Activated T-helper 2 cell treated with anti-CD3 and anti-CD28 coated beads, Interferon-gamma antibody, Interleukin-2, Interleukin-4, amounts not matched to agents 10 μg/mL and 5 μg/mL and 100 μg/mL, durations not matched to agents 14 hours and 24 hours and 36 hours (primary cell): ENCODE measurements around the gene SLCO2B1. TPM values are rescaled to one million over a fixed set of nuclear protein-coding genes. Genes with fewer than 3 reads are reported as not detected.

Experiments
- DNase-seq: peaks from one replicate; pipeline ENCODE4 v3.0.0; 2021; ENCODE audit warnings: low spot score
- H3K27ac Mint-ChIP-seq: one replicate; pipeline ENCODE4 v1.8.0; 2021; ENCODE audit warnings: mixed read lengths
- H3K27me3 Mint-ChIP-seq: one replicate; pipeline ENCODE4 v1.8.0; 2021; ENCODE audit warnings: low read depth, mixed read lengths
- H3K36me3 Mint-ChIP-seq: one replicate; pipeline ENCODE4 v1.8.0; 2021; ENCODE audit warnings: low read depth, mixed read lengths
- H3K4me1 Mint-ChIP-seq: one replicate; pipeline ENCODE4 v1.8.0; 2021; ENCODE audit warnings: low read depth, mixed read lengths
- H3K4me3 Mint-ChIP-seq: one replicate; pipeline ENCODE4 v1.8.0; 2021; ENCODE audit warnings: low read depth, mild to moderate bottlenecking, moderate library complexity, mixed read lengths
- H3K9me3 Mint-ChIP-seq: one replicate; pipeline ENCODE4 v1.8.0; 2021; ENCODE audit warnings: mixed read lengths
- intact Hi-C: fragments of 100-400 bp; cut with micrococcal nuclease; formaldehyde crosslinking; loops from one replicate; pipeline ENCODE4 v1.15.1; 2023
- total RNA-seq: library from RNA; stranded (reverse); gene quantifications from 2 replicates; pipeline ENCODE4 v1.2.3, GENCODE V29; 2022

SLCO2B1 gene
- total RNA-seq, 1 donor from 2014 or later: not detected

GRCh38 chr11:75233754-75234172 lies 82.9 kb downstream of the SLCO2B1 start:
- H3K4me3 Mint-ChIP-seq: no peak overlapping the region
- H3K36me3 Mint-ChIP-seq: no peaks in the 10 kb centered on the region
- no peaks in the 10 kb centered on the region for H3K9me3 Mint-ChIP-seq
- H3K4me1 Mint-ChIP-seq: no peaks in the 10 kb centered on the region
- DNase-seq: no peak
- intact Hi-C loops: loop anchor here (2.0 kb wide), 1 partner anchor 19 kb away; no protein-coding TSS in a partner anchor
- H3K27me3 Mint-ChIP-seq: peaks cover 6% of the 10 kb centered on the region
- H3K27ac Mint-ChIP-seq: no peak overlapping the region

DNA sequence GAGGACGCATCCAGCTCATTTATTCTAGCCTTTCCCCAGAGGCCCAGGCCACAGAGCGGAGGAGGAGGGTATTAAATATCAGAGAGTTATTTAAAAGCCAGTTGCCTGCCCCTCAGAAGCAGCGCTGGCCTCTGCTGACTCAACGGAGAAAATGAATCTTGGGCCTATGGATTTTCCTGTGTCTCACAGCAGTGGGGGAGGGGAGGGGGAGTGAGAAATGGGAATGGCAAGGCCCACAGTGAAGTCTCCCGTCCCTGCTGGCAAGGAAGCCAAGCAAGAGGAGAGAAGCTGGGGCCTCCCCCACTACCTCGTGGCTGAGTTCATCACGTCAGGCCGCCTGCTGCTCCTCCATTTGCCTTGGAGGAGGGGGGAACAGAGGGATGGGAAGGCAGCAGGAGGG lies 85.2 kb downstream of the SLCO2B1 start:
- H3K27me3 Mint-ChIP-seq: peaks cover 22% of the 10 kb centered on the region
- intact Hi-C loops: no loop called here
- no peaks in the 10 kb centered on the region for H3K4me1 Mint-ChIP-seq
- DNase-seq: no peak
- no peaks in the 10 kb centered on the region for H3K36me3 Mint-ChIP-seq
- H3K4me3 Mint-ChIP-seq: no peak overlapping the region
- no peaks in the 10 kb centered on the region for H3K9me3 Mint-ChIP-seq
- no peak overlapping the region for H3K27ac Mint-ChIP-seq

GRCh38 chr11:75237050-75237449 lies 86.1 kb downstream of the SLCO2B1 start:
- Mint-ChIP-seq H3K27ac (no peak overlapping the region), H3K9me3 (no peaks in the 10 kb centered on the region), H3K4me3 (no peak overlapping the region), H3K36me3 (no peaks in the 10 kb centered on the region), H3K4me1 (no peaks in the 10 kb centered on the region), H3K27me3 (peaks cover 22% of the 10 kb centered on the region)
- intact Hi-C loops: no loop called here
- DNase-seq: no peak

- Mint-ChIP-seq H3K36me3 (no peaks in the 10 kb centered on the region), H3K4me1 (peaks cover 4% of the 10 kb centered on the region), H3K27ac (no peak overlapping the region), H3K9me3 (no peaks in the 10 kb centered on the region), H3K4me3 (no peak overlapping the region), H3K27me3 (peaks cover 40% of the 10 kb centered on the region)
- no peak for DNase-seq
- intact Hi-C loops: no loop called here
These were observed 87.9 kb downstream of the SLCO2B1 start for GRCh38 chr11:75238595-75239440.

- no peaks in the 10 kb centered on the region for H3K36me3 Mint-ChIP-seq
- no peak overlapping the region for H3K27ac Mint-ChIP-seq
- H3K4me1 Mint-ChIP-seq: peaks cover 4% of the 10 kb centered on the region
- H3K27me3 Mint-ChIP-seq: peaks cover 46% of the 10 kb centered on the region
- H3K4me3 Mint-ChIP-seq: peak overlapping the region; percentile 75
- intact Hi-C loops: loop anchor here (2.0 to 5.0 kb wide), 2 partner anchors 25 to 312 kb away; no protein-coding TSS in a partner anchor
- no peak for DNase-seq
- no peaks in the 10 kb centered on the region for H3K9me3 Mint-ChIP-seq
These were observed 88.8 kb downstream of the SLCO2B1 start for GRCh38 chr11:75239531-75240290.

DNA sequence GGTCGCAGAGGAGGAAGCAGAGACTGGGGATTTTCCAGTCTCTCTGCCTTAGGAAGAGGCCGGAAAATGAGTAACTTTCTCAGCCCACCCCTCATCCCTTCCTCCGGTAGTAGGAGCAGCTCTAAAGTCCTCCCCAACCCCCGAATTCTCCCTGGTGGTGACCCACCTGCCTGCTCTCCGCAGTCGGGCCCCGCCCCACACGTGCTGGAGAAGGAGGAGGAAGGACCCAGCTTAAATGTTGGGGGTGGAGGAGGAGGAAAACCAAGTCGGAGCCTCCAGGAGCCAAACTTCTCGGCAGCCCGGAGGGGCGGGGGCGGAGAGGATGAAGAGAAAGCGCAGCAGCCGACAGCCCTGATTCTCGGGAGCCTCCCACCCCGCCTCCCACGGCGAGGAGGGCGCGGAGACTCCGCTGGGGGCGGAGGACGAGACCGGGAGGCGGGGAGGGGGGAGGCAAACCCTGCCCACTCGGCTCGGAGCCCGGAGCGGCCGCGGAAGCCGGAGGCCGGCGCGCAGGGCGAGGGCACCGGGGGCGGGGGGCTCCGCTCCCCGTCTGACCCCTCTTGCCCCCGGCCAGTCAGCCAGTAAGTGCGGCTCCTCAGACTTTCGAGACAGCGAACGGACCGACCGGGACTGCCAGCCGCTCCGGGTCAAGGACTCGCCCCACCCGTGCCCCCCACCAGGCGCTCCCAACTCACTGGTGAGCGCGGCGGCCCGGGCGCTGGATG lies 89.6 kb downstream of the SLCO2B1 start, which contains the start of gene TPBGL:
TPBGL (plus strand) TSS at position 464 of the 725 bp plus-strand sequence. CDS start 276 bp downstream, outside the sequence.
- DNase-seq: no peak
- Mint-ChIP-seq H3K27me3 (peaks cover 51% of the 10 kb centered on the region), H3K4me1 (peaks cover 4% of the 10 kb centered on the region), H3K9me3 (no peaks in the 10 kb centered on the region), H3K36me3 (no peaks in the 10 kb centered on the region), H3K27ac (no peak within 1 kb of the TSS), H3K4me3 (peak within 1 kb of the TSS; percentile 75)
- intact Hi-C loops: loop anchor here (1.0 to 5.0 kb wide), 3 partner anchors 26 to 313 kb away; no protein-coding TSS in a partner anchor

DNA sequence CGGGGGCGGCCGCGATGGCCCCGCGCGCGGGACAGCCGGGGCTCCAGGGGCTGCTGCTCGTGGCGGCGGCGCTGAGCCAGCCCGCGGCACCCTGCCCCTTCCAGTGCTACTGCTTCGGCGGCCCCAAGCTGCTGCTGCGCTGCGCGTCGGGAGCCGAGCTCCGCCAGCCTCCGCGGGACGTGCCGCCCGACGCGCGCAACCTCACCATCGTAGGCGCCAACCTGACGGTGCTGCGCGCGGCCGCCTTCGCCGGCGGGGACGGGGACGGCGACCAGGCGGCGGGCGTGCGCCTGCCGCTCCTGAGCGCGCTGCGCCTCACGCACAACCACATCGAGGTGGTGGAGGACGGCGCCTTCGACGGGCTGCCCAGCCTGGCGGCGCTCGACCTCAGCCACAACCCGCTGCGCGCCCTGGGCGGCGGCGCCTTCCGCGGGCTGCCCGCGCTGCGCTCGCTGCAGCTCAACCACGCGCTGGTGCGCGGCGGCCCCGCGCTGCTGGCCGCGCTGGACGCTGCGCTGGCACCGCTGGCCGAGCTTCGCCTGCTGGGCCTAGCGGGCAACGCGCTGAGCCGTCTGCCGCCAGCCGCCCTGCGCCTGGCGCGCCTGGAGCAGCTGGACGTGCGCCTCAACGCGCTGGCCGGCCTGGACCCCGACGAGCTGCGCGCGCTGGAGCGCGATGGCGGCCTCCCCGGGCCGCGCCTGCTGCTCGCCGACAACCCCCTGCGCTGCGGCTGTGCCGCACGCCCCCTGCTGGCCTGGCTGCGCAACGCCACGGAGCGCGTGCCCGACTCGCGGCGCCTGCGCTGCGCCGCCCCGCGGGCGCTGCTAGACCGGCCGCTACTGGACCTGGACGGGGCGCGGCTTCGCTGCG lies 90.4 kb downstream of the SLCO2B1 start:
- Mint-ChIP-seq H3K36me3 (no peaks in the 10 kb centered on the region), H3K9me3 (no peaks in the 10 kb centered on the region), H3K27me3 (peaks cover 55% of the 10 kb centered on the region), H3K4me1 (peaks cover 4% of the 10 kb centered on the region), H3K27ac (no peak overlapping the region), H3K4me3 (peak overlapping the region; percentile 62)
- intact Hi-C loops: loop anchor here (1.0 to 5.0 kb wide), 3 partner anchors 26 to 314 kb away; no protein-coding TSS in a partner anchor
- DNase-seq: peak; percentile 86

DNA sequence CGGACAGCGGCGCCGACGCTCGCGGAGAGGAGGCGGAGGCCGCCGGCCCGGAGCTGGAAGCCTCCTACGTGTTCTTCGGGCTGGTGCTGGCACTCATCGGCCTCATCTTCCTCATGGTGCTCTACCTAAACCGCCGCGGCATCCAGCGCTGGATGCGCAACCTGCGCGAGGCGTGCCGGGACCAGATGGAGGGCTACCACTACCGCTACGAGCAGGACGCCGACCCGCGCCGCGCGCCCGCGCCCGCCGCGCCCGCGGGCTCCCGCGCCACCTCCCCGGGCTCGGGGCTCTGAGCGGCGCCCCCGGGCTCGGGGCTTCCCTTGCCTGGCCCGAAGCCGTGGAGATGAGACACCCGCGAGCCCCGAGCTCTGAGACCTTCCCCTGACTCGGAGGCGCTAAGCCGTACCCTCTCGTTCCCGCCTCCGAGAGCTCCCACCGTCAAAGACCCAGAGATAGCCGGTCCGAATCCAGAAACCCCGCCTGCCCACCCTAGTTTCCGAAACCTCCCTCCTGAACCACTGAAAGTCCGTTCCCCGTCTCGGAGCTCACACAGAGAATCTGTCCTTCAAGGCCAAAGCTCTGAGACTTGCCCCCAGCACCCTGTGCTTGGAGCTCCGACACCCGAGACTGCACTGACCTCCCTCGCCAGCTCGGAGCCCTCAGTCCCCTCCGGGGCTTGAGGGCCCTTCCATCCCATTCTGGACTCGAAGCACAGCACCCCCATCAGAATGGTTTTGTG lies 91.2 kb downstream of the SLCO2B1 start:
- Mint-ChIP-seq H3K27me3 (peaks cover 55% of the 10 kb centered on the region), H3K36me3 (no peaks in the 10 kb centered on the region), H3K4me1 (peaks cover 4% of the 10 kb centered on the region), H3K4me3 (peak overlapping the region; percentile 77), H3K9me3 (no peaks in the 10 kb centered on the region), H3K27ac (no peak overlapping the region)
- DNase-seq: no peak
- intact Hi-C loops: loop anchor here (1.0 to 5.0 kb wide), 3 partner anchors 27 to 315 kb away; no protein-coding TSS in a partner anchor

DNA sequence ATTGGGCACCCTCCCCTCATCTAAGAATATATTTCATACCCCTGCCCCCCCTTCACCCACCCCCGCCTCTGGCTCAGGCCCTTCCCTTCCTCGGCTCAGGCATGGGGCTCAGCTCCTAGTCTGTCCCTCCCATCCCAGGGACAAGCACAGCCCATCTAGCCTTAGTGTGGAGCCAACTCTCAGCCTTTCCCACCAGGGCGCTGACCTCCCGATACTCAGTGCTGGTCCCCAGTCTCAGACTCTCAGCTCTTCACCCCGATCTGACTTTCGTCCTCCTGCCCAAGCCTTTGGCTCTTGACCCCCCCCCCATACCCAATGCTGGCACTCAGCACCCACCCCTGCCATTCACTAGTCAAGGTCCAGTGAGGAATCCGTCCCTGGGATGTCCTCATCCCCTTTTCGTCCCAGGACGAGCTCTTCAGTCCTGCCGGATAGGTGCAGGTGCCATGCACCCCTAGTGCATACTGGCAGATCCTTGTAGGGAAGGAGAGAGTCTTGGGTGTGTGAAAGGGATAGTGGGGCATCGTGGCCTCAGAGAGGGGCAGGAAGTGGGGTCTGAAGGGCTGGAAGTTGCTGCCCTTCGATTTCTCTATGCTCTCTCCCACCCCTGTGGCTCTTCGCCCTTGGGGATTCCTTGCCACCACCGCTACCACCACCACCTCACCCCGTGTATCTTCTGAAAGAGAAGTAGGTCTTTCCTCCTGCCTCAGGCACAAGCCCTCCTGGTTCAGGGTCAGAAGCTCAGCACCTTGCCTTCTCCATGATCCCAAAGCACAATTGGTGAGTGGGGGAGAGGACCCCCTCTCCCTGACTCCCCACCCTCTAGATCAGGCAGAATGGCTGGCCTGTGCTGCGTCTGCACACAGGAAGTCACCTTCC lies 92.1 kb downstream of the SLCO2B1 start:
- Mint-ChIP-seq H3K9me3 (no peaks in the 10 kb centered on the region), H3K27me3 (peaks cover 49% of the 10 kb centered on the region), H3K36me3 (no peaks in the 10 kb centered on the region), H3K27ac (no peak overlapping the region), H3K4me3 (peak overlapping the region; percentile 77), H3K4me1 (peaks cover 4% of the 10 kb centered on the region)
- intact Hi-C loops: loop anchor here (5.0 kb wide), 1 partner anchor 316 kb away; no protein-coding TSS in a partner anchor
- DNase-seq: no peak

DNA sequence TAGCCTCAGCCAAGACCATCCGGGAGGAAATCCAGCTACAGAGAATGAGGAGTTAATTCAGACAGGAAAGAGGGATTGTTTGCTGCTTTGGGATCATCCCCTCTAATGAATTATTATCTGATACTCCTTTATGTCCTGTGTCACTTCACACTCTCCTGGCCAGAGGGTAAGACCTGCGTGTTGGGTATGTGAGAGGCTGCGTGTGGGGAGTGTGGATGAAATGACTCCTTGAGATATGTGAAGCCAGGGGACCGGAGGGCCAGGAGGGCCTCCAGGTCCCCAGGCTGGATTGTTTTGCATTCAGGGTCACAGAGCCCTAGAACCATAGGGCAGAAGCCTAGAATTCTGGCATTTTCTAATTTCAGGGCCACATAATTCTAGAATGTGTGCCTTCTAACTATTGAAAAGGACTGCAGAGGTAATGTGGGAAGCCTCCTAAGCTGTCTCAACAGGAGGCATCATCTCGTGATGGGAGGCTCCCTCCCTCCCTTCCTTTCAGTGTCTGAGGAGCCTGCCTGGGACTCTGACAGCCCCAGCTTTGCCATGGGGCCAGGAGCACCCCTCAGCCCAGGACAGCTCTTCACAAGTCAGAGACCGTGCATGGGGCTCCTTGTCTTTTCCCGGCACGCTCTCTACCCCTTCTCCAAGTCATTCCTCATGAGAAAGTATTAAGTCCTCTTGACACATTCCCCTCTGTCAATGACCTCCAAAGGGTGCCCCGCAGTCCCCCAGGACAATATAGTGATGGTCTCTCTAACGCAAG lies 93.3 kb downstream of the SLCO2B1 start:
- H3K4me1 Mint-ChIP-seq: peaks cover 4% of the 10 kb centered on the region
- intact Hi-C loops: loop anchor here (5.0 kb wide), 1 partner anchor 317 kb away; no protein-coding TSS in a partner anchor
- H3K36me3 Mint-ChIP-seq: no peaks in the 10 kb centered on the region
- H3K4me3 Mint-ChIP-seq: no peak overlapping the region
- H3K9me3 Mint-ChIP-seq: no peaks in the 10 kb centered on the region
- H3K27me3 Mint-ChIP-seq: peaks cover 44% of the 10 kb centered on the region
- H3K27ac Mint-ChIP-seq: no peak overlapping the region
- no peak for DNase-seq
